GM21737 (cell line): ENCODE measurements around the gene PPP6R2.
"Not testable (repeated sequence)": the region's sequence is repeated elsewhere in the genome, so short reads cannot be mapped to it uniquely, and the experiment has no call there.

Experiments used
- ATAC-seq: cut with Tn5 transposase; IDR thresholded peaks from one replicate; pipeline ENCODE4 v1.9.1; 2021; ENCODE audit warnings: mild to moderate bottlenecking, moderate library complexity; ENCODE audit not compliant: unreplicated experiment

Gene PPP6R2

DNA sequence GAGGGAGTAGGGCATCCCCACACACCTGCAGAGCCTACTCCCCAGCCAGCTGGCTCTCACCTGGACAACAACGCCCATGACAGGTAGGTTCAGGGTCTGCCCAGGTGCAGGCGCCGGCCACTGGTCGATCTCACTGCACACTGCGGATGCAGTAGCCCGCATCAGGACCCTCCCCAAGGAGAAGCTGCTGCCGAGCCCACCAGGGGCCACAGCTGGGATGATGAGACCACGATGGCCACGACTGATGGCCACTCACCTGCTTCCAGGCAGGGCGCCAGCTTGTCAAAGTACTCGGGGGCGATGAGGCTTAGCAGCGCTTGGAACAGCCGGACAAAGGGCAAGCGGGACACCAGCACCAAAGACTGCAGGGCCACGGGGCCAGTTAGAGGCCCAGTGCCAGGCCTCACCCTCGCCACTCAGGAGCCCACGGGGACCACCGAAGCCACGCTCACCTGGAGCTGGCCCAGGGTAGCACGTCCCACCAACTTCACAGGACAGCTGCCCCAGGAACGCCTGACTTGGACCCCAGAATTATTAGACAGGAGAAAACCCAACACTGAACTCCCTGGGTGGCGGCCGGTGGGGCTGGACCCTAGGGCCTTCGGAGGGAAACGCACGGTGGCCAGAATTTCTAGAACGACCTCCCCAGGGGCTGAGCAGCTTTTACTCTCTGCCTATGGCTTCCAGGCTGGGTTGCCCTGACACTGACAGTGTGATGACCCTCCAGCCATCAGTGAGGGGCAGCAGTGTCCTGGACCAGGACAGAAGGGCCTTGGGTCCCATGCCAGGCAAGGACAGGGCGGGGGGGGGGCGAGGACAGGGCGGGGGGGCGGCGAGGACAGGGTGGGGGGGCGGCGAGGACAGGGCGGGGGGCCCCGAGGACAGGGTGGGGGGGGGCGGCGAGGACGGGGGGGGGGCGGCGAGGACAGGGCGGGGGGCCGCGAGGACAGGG is 26.7 kb upstream of the PPP6R2 start:
- no peak for ATAC-seq

GRCh38 chr22:50317178-50317577 is 25.9 kb upstream of the PPP6R2 start:
- no peak for ATAC-seq

DNA sequence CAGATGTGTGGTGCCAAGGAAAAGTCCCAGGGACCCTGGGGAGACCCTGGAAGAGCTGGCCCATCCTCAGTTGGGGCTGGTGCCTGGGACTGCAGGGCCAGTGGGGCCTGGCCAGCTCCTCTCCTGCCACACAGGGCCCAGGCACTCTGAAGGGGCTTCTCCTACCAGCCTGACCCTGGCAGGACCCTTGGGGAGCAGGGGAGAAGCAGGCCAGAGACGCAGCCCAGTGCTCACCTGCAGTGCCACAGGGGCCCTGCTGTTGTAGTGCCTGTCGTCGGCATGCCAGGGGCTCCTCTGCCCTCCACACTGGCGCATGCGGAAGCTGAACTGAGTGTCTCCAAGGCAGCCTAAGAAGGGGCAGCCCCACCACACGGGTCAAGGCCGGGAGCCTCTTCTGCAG is 25.5 kb upstream of the PPP6R2 start:
- ATAC-seq, result no peak

DNA sequence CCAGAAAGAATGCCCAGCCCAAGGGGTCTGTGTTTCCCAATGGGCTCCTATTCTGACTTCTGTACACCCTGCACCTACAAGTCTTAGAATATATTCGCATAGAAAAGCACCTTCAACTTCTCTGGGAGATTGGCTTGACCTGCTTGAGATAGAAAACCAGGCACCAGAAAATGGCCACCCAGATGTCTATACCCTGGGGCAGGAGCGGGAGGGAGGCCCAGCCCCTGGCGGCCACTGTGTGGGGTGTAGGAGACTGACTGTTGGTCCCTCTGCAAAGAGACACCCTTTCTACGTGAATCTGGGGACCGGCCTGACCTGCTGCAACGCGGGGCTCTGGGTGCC is 24.8 kb upstream of the PPP6R2 start:
- ATAC-seq, result no peak

DNA sequence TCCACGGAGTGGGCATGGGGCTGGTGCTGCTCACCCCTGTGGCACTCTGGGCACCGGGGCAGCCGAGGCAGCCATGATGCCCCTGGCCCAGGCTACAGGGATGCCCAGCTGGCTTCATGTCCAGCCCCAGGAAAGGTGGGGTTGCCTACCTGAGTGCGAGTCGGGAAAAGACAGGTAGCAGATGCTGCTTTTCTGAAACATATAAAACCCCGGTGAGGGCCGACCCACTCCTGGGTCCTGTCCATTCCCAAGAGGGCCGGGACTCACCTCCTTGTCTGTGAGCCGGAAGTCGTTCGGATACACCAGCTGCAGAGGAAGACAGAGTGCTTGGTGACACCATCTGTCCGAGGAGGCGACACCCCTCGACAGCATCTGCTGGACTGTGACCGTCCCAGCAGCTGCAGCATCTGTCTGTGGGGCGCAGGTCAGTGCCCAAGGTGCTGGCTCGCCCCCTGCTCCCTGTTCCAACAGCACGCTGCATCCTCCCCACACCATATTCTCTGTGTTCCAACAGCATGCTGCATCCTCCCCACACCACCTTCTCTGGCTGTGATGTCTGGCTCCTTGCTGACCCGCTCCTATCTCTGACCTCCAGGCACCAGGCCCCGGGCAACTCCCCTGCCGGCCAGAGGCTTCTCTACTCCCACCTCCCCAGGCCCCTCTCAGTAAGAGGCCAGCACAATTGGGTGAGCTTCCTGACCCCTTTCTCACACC is 24.3 kb upstream of the PPP6R2 start:
- no peak for ATAC-seq

- ATAC-seq, result no peak
These were observed 23.6 kb upstream of the PPP6R2 start for GRCh38 chr22:50319503-50319951.

DNA sequence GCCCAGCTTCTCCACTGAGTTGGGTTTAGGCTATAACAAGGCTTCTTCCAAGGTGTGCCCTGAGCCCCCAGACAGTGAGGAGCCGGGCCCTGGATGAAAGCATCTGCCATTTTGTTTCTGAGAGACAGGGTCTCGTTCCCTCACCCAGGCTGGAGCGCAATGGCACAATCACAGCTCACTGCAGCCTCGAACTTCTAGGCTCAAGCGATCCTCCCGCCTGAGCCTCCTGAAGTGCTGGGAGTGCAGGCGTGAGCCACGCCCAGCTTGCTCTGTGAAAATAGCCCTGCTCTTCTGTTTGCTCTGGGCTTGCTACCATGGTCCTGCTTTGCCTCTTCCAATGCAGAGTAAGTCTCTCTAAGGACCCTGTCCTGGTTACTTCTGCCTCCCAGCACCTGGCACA is 23.0 kb upstream of the PPP6R2 start:
- no peak for ATAC-seq

DNA sequence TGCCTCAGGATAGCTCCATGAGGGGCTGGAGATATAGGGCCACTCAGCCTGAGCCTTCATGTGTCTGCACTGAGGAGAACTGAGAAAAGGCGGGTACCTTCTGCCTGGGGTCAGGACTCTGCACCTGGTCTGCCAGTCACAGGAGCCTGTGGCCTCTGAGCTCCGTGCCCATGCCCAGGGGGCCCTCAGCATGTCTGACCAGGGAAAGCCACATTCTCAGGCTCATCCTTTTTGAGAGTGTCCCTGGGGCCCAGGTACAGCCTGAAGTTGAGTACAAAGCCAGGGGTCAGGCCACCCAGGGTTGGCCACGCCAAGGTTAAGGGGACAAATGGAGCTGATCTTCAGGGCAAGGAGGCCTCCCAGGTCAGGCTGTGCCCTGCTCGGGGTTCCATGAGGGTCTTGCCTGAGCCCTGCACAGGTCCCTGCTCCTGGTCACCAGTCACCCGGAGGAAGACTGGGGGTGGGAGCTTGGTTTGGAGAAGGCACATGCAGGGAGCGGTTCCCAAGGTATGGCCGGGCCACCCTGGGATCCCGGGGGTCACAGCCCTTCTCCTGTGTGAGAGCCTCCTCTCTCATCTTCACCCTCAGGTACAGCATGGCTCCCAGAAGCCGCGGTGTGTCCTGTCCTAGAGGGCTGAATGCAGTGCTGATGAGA is 22.3 kb upstream of the PPP6R2 start:
- ATAC-seq, result no peak

DNA sequence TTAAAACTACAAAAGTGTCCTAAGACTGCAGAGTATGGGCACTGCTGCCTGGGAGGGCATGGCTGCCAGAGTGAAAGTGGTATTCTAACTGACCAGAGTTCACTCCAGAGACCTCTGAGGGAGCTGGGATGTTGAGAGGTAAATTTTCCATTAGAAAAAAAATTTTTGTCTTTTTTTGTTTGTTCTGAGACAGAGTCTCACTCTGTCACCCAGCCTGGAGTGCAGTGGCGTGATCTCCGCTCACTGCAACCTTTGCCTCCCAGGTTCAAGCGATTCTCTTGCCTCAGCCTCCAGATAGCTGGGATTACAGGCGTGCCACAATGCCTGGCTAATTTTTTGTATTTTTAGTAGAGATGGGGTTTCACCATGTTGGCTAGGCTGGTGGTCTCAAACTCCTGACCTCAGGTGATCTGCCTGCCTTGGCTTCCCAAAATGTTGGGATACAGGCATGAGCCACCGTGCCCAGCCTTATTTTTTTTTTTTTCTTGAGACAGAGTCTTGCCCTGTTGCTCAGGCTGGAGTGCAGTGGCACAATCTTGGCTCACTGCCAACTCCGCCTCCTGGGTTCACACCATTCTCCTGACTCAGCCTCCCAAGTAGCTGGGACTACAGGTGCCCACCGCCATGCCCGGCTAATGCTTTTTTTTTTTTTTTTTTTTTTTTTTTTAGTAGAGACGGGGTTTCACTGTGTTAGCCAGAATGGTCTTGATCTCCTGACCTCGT is 20.6 kb upstream of the PPP6R2 start:
- not testable (repeated sequence) for ATAC-seq

DNA sequence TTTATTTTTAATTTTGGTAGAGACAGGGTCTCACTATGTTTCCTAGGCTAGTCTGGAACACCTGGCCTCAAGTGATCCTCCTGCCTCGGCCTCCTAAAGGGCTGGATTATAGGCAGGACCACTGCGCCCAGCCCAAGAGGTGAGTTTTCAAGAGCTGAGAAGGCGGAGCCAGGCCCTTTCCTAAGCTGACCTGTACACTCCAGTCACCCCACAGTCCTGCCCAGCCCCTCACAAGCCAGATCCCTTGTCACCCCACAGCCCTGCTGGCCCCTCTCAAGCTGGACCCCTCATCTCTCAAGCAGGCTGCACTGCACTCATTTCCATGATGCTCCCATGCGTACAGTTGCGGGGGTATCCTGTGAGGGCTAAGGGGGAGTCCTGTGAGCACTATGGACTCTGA is 19.2 kb upstream of the PPP6R2 start:
- no peak for ATAC-seq

DNA sequence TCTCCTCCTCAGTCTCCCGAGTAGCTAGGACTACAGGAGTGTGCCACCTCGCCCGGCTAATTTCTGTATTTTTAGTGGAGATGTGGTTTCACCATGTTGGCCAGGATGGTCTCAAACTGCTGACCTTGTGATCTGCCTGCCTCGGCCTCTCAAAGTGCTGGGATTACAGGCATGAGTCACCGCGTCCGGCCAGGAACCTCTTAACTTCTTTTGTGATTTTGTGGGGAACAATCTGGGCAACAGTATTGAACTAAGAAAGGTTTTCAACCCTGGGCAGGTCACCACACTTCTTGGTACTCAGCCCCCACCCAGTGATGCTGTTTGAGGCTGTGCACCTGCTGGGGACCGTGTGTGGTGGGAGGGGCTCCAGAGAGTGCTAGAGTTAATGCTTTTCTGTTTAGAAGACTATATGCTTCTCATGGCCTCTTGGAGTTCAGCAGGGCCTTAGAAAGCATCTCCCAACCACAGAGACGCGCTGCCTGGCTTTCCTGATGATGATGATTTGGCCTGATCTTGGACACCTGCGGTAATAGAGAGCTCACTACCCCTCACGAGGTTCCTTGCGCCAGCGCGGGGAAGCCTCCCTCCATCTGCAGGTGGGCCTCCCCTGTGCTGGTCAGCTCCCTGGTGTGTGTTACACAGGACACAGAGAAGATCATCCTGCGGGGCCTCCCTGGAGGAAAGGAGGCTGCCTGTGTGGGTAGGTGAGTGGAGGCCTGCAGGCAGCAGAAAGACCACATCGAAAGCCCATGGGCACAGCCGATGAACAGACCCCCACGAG is 17.5 kb upstream of the PPP6R2 start:
- no peak for ATAC-seq

DNA sequence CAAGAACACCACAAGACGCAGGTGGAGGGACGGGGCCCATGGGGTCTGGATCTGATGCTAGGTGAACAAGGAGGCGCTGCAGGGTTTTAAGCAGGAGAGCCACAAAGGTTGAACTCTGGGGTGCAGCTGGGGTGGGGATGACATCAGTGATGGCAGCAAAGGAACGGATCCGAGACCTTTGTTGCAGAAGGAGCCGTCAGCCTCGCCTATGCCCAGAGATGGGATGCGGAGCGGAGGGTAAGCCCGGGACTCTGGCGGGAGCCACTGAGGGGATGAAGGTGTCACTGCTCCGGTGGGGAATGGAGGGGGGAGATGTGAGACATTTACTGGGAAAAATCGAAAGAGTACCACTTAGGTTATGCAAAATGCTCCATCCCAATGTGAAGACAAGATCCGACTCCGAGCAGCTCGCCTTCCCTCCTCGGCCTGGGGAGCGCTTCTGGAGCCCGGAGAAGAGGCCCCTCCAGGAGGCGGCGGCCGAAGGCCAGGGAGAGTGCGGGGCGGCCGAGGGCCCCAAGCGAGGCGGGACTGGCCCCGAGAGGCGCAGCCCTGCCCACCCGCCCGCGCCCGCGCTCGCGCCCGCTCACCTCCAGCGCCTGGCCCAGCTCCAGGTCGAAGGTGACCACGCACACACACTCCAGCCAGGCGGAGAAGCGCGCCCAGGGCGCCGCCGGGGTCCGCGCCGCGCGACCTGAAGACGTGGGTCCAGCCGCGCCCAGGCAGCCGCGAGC is 16.7 kb upstream of the PPP6R2 start:
- peak; percentile 2 for ATAC-seq

GRCh38 chr22:50326956-50327710 is 16.0 kb upstream of the PPP6R2 start, which contains the start of gene DENND6B:
Gene DENND6B, minus strand, starts transcription at chr22:50327012. Its CDS starts 24 bp downstream, at chr22:50326988.
- peak; percentile 86 for ATAC-seq

GRCh38 chr22:50327711-50328019 is 15.5 kb upstream of the PPP6R2 start:
- no peak for ATAC-seq

DNA sequence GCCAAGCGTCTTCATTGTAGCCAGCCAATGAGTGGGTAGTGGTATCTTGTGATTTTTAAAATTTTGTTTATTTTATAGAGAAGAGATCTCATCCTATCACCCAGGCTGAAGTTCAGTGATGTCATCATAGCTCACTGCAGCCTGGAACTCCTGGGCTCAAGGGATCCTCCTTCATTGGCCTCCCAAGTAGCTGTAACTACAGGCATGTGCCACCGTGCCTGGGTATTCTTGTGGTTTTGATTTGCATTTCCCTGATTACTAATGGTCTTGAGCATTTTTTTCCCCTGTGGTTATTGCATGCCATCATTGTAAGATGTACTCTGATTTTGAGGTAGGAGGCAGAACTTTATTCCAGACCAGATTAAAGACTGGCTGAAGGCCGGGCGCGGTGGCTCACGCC is 13.9 kb upstream of the PPP6R2 start:
- no peak for ATAC-seq

DNA sequence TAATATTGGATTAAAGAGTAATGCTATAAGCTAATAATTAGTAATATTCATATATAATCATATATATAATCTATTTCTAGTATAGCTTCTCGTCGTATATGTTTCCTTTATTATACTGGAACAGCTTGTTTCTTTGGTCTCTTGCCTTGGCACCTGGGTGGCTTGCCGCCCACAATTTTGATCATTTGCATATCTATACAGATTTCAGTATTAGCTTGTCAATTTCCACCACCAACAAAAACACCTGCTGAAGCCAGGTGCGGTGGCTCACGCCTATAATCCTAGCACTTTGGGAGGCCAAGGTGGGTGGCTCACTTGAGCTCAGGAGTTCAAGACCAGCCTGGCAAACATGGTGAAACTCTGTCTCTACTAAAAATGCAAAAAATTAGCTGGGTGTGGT is 8.7 kb upstream of the PPP6R2 start:
- not testable (repeated sequence) for ATAC-seq

DNA sequence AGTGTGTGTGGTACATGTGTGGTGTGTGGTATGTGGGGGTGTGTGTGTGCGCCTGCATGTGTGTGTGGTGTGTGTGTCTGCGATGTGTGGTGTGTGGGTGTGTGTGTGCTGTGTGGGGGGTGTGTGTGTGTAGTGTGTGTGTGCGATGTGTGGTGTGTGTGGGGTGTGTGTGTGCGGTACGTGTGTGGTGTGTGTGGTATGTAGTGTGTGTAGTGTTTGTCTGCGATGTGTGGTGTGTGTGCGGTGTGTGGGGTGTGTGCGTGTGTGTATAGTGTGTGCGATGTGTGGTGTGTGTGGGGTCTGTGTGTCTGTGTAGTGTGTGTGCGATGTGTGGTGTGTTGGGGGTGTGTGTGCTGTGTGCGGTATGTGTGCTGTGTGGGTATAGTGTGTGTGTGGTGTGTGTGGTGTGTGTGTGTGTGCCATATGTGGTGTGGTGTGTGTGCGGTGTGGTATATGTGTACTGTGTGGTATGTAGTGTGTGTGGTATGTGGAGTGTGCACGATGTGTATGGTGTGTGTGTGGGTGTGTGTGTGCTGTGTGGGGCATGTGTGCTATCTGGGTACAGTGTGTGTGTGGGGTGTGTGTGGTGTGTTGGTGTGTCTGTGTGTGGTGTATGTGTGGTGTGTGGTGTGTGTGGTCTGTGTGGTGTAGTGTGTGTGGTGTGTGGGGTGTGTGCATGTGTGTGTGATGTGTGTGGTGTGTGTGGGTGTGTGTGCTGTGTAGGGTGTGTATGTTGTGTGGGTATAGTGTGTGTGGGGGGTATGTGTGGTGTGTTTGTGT is 5.7 kb upstream of the PPP6R2 start:
- ATAC-seq, result no peak

- ATAC-seq, result no peak
These were observed 5.0 kb upstream of the PPP6R2 start for GRCh38 chr22:50338042-50338573.
